Measurements from ENCODE around the gene MLLT10. TPM values are rescaled to one million over a fixed set of nuclear protein-coding genes. Genes with fewer than 3 reads are reported as not detected.

Gene MLLT10
- total and polyA plus RNA-seq, 9 of the 15 experiments (the other 6 are each of a cell fraction or from before 2014, with no cell fraction given), result 18.8 to 81.4 (median 64.2) TPM

GRCh38 chr10:21517134-21518031, 16.6 kb upstream of the MLLT10 start (continued):
- TF ChIP-seq CEBPG (CRISPR knock-in tag; IDR thresholded peaks at IDR 0.05), result no peak
- no peak for TF ChIP-seq CEBPG (tag; conservative IDR thresholded peaks at IDR 0.05 in 1 of 2, IDR thresholded peaks at IDR 0.05 in 1 of 2)
- no peak for TF ChIP-seq SIRT6 (IDR thresholded peaks at IDR 0.05; ENCODE audit: low read depth, low read length)
- TF ChIP-seq ZNF639 (CRISPR knock-in tag; conservative IDR thresholded peaks at IDR 0.05 in 1 of 2, IDR thresholded peaks at IDR 0.05 in 1 of 2), result no peak
- no peak for TF ChIP-seq ATF4 (CRISPR knock-in tag; IDR thresholded peaks at IDR 0.05)
- TF ChIP-seq RB1 (IDR thresholded peaks at IDR 0.05; ENCODE audit: low read depth), result peak; percentile 61; the same call in 1 of the 2 replicates
- peak; percentile 41 for TF ChIP-seq HMGN3 (IDR thresholded peaks at IDR 0.05; ENCODE audit: borderline replicate concordance, extremely low read depth, insufficient read length, low read depth, low read length)
- TF ChIP-seq HDAC2 (IDR thresholded peaks at IDR 0.05), result no peak
- no peak for TF ChIP-seq TAF15 (IDR thresholded peaks at IDR 0.05; ENCODE audit: low read depth, low read length)
- TF ChIP-seq MLX (CRISPR knock-in tag; conservative IDR thresholded peaks at IDR 0.05), result no peak
- no peak for TF ChIP-seq CBFA2T3 (IDR thresholded peaks at IDR 0.05)
- no peak for TF ChIP-seq ZBTB43 (CRISPR knock-in tag; IDR thresholded peaks at IDR 0.05)
- peak; percentile 59; the same call in 1 of the 2 replicates for TF ChIP-seq SMAD4 (CRISPR knock-in tag; conservative IDR thresholded peaks at IDR 0.05)
- TF ChIP-seq ZNF589 (CRISPR knock-in tag; IDR thresholded peaks at IDR 0.05; ENCODE audit: low read depth), result no peak
- no peak for TF ChIP-seq RHOXF2B (CRISPR knock-in tag; conservative IDR thresholded peaks at IDR 0.05)
- no peak for TF ChIP-seq ADNP (tag; IDR thresholded peaks at IDR 0.05)
- no peak for TF ChIP-seq STAG1 (CRISPR knock-in tag; IDR thresholded peaks at IDR 0.05; ENCODE audit: borderline replicate concordance)
- no peak for TF ChIP-seq FOXO4 (CRISPR knock-in tag; IDR thresholded peaks at IDR 0.05)
- TF ChIP-seq ZNF23 (CRISPR knock-in tag; IDR thresholded peaks at IDR 0.05), result no peak
- TF ChIP-seq MTA2 (IDR thresholded peaks at IDR 0.05; ENCODE audit: low read depth), result no peak
- no peak for TF ChIP-seq GTF2A2 (tag; IDR thresholded peaks at IDR 0.05)
- no peak for TF ChIP-seq TARDBP (IDR thresholded peaks at IDR 0.05)
